GM21447 (cell line): ENCODE results near the gene ZFYVE9.
A peak's percentile ranks its signal among the peaks of the same experiment; 100 is the strongest.
"Not testable (repeated sequence)": the region's sequence is repeated elsewhere in the genome, so short reads cannot be mapped to it uniquely, and the experiment has no call there.

ENCODE experiments used
- ATAC-seq: cut with Tn5 transposase; IDR thresholded peaks from one replicate; pipeline ENCODE4 v1.9.1; 2021; ENCODE audit not compliant: unreplicated experiment

Gene ZFYVE9

DNA sequence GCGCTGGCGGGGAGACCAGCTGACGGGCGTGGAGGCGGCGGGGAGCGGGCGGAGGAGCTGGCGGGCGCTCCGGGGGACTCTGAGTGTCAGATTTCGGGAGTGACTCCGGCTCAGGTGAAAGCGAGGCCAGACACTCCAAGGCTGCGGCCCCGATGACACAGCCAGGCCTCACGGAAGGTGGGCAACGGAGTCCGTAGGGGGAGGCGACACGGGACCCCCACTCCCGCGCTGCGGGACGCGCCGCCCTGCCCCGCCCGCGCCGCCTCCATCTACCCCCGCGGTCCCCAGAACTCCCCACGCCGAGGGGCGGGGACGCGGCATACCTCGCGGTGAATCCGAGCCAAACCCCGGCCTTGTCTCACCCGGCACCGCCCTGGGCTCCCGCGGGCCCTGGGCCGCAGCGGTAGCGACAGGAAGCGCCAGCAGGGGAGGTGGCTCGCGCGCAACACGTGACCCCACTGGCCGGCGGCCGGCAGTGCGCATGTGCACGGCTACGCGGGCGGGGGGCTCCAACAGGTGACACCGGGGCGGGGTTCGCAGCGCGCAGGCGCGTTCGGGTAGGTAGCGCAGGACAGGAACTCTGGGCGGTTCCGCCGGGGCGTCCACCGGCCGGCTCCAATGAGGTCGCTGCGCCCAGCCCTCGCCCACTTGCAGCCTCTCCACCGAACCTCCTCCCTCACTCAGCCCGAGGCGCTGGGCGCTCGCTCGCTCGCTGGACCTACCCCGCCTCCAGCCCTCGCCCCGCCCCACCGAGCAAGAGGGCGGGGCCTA, 224.0 kb downstream of the ZFYVE9 start, which contains the start of gene CC2D1B:
Gene CC2D1B, minus strand, starts transcription at position 460 of the 771 bp plus-strand sequence. CDS start 1,585 bp downstream, outside the sequence.
- ATAC-seq: peak; percentile 83

DNA sequence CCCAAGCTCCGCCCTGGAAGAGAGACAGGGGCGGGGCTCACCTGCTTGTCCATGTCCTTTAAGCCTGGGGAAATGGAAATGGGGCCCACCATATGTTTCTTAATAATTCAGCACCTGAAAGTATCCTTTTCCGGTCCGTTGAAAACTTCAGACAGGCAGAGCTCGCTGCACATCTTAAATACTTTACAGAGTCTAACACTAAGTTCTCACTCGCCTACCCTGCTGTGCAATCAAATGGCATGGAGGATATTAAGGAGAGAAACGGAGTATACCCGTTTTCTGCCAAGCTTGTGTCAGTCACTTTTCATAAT, 224.6 kb downstream of the ZFYVE9 start:
- no peak for ATAC-seq

DNA sequence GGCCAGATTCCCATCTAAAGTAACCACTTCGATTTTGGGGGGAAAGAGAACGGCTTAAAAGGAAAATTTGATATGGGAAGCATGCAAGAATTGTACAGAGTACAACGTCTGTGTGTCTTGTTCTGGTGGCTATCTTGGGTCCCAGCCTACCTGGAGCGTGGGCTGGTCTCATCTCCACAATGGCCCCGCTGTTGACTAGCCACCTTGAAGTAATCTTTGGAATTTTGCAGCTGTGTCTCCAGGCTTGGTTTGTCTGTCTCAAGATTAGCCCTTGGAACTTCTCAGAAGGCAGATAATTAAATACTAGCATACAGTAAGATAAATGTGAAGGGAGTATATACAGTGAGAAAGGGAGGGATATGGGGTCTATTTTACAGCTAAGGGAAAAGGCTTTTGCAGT, 225.4 kb downstream of the ZFYVE9 start:
- ATAC-seq: no peak

DNA sequence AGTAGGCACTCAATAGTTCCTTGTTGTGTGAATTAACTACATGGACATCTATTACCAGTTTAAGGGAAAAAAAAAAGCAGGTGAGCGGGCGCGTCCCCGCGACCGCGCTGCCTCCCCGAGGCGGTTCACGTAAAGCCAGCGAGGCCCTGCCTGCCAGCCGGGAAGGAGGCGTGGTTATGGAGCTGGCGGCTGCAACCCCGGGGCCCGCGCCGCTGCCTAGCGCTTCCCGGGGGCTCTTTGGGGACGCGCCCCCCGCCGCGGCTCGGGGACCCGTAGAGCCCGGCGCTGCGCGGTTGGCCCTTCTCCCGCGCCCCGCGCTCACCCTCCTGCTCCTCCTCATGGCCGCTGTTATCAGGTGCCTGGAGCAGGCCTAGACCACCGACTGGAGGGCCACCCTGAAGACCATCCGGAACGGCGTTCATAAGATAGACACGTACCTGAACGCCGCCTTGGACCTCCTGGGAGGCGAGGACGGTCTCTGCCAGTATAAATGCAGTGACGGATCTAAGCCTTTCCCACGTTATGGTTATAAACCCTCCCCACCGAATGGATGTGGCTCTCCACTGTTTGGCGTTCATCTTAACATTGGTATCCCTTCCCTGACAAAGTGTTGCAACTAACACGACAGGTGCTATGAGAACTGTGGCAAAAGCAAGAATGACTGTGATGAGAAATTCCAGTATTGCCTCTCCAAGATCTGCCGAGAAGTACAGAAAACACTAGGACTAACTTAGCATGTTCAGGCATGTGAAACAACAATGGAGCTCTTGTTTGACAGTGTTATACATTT, 226.7 kb downstream of the ZFYVE9 start:
- no peak for ATAC-seq

DNA sequence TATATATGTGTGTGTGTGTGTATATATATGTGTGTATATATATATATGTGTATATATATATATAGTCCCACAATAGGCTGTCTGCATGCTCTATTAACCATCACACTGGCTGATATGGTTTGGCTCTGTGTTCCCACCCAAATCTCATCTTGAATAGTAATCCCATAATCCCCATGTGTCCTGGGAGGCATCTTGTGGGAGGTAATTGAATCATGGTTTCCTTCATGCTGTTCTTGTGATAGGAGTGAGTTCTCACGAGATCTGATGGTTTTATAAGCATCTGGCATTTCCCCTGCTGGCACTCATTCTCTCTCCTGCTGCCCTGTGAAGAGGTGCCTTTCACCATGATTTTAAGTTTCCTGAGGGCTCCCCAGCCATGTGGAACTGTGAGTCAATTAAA, 228.0 kb downstream of the ZFYVE9 start:
- not testable (repeated sequence) for ATAC-seq

DNA sequence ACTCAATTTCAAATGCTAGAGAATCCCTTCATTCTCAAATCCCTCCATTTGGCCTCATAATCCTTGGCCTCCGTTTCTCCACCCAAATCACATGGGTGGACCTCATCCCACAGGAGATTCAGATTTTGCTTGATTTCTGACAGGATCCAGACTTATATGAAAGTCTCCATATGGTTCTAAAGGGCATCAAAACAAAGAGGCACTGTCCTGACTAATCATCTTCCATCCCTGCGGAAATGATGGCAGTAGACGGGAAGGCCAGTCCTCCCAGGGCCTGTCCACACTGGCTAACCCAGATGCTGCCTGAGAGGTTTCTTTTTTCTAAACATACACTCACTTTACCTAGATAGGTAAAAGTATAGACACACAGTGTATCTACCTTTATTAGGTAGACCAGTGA, 243.5 kb downstream of the ZFYVE9 start:
- ATAC-seq: no peak

DNA sequence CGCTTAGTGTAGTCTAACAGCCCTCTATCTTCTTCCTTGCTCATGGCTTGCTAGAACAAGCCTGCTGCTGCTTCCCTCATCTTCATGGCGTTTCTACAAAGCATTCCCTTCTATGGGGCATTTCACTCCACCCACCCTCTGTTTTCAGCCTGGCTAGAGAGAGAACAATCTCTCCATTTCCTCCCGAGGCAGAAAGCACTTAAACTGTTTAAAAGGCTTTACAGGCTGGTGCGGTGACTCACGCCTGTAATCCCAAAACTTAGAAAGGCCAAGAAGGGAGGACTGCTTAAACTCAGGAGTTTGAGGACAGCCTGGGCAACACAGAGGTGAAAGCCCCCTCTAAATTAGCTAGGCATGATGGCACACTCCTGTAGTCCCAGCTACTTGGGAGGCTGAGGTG, 244.6 kb downstream of the ZFYVE9 start:
- no peak for ATAC-seq

DNA sequence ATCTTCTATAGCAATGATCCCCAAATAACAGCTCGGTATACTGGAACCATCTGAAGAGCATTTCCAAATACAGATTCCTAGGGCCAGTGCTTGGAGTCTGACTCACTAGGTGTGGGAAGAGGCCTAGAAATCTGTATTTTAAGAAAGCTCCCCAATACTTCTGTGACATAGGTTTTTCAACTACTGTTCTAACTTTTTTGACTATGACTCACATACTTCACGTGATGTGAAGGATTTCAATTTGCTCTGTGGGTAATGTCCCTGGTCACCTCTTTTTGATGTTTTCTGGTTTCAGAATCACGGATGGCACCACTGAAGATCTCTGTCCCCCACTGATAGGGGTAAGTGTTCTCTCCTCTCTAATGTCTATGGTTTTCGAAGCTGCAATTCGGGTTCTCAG, 251.3 kb downstream of the ZFYVE9 start:
- no peak for ATAC-seq
